NT2/D1 (cell line): ENCODE measurements around the gene SYT11.

Experiments used
- SUZ12 ChIP-seq: IDR thresholded peaks from 2 replicates; pipeline ENCODE4 v1.6.1; 2011; ENCODE audit not compliant: insufficient read length, insufficient read depth; ENCODE audit errors: extremely low read depth
- YY1 ChIP-seq: IDR thresholded peaks from 2 replicates; pipeline ENCODE4 v1.6.1; 2011; ENCODE audit not compliant: insufficient read length, insufficient read depth

DNA sequence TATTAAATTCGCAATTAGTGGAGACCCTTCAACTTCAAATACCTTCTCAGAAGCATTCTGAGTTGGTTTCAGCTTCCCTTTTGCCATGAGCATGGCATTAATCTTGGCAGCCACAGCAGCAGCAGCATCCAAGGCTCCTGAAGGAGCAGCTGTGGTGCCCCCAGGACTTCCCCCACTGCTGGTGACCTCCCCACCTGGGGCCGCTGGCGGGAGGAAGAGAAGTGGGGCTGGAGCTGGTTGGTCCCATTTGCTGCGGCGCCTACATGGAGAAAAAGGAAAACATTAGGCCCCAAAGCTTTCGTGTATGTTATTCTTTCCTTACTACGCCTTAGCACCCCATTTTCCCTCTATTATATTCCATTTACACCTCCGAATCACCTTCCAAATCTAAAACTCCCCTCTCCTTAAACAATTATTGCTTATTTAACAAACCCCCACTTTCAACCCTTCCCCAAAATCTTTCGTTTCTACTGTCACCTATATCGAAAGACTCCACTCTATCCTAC, 74.3 kb downstream of the SYT11 start:
- no peak for TF ChIP-seq YY1
- no peak for TF ChIP-seq SUZ12
